IPS-NIHi7 (cell line): ENCODE data around the gene ANGEL2.
"Not testable (repeated sequence)": the region's sequence is repeated elsewhere in the genome, so short reads cannot be mapped to it uniquely, and the experiment has no call there.

Experiments used
- DNase-seq: peaks from one replicate; pipeline ENCODE4 v3.0.0; 2012; ENCODE audit warnings: mixed read lengths; ENCODE audit errors: extremely low spot score

The ANGEL2 gene

GRCh38 chr1:213019450-213019849 lies 3.8 kb upstream of the ANGEL2 start:
- no peak for DNase-seq

- DNase-seq, result no peak
Measured at GRCh38 chr1:213017447-213018273, 2.0 kb upstream of the ANGEL2 start.

- DNase-seq, result no peak
Measured at GRCh38 chr1:213014642-213015041, 1.0 kb downstream of the ANGEL2 start.

GRCh38 chr1:213008564-213008963 lies 7.1 kb downstream of the ANGEL2 start:
- DNase-seq, result no peak

GRCh38 chr1:213003256-213003655 lies 12.4 kb downstream of the ANGEL2 start:
- no peak for DNase-seq

- no peak for DNase-seq
Measured at GRCh38 chr1:212994926-212995325, 20.7 kb downstream of the ANGEL2 start.

GRCh38 chr1:212993960-212994359 lies 21.7 kb downstream of the ANGEL2 start:
- DNase-seq, result not testable (repeated sequence)

- no peak for DNase-seq
Measured at GRCh38 chr1:212990276-212990675, 25.4 kb downstream of the ANGEL2 start.

GRCh38 chr1:212987702-212988322 lies 27.9 kb downstream of the ANGEL2 start:
- no peak for DNase-seq

- DNase-seq, result no peak
Measured at GRCh38 chr1:212986551-212986950, 29.1 kb downstream of the ANGEL2 start.

- no peak for DNase-seq
Measured at GRCh38 chr1:212984522-212985291, 31.0 kb downstream of the ANGEL2 start.

- DNase-seq, result no peak
Measured at GRCh38 chr1:212983482-212983881, 32.2 kb downstream of the ANGEL2 start.

- no peak for DNase-seq
Measured at GRCh38 chr1:212982430-212983152, 33.1 kb downstream of the ANGEL2 start.

GRCh38 chr1:212981571-212982328 lies 33.9 kb downstream of the ANGEL2 start:
- DNase-seq, result no peak

- no peak for DNase-seq
Measured at GRCh38 chr1:212981025-212981495, 34.6 kb downstream of the ANGEL2 start.

GRCh38 chr1:212980123-212980785 lies 35.4 kb downstream of the ANGEL2 start:
- peak; percentile 51 for DNase-seq

- DNase-seq, result no peak
Measured at GRCh38 chr1:212979340-212980122, 36.1 kb downstream of the ANGEL2 start.

GRCh38 chr1:212977781-212978645 lies 37.7 kb downstream of the ANGEL2 start:
- no peak for DNase-seq

- DNase-seq, result no peak
Measured at GRCh38 chr1:212976586-212976985, 39.1 kb downstream of the ANGEL2 start.
